ENCODE results near the gene CNTNAP5. TPM values are rescaled to one million over a fixed set of nuclear protein-coding genes. Genes with fewer than 3 reads are reported as not detected.

CNTNAP5 gene
- total and polyA plus RNA-seq, 2 donors (not counting 1 experiment from before 2014, with no cell fraction given) = not detected

DNA sequence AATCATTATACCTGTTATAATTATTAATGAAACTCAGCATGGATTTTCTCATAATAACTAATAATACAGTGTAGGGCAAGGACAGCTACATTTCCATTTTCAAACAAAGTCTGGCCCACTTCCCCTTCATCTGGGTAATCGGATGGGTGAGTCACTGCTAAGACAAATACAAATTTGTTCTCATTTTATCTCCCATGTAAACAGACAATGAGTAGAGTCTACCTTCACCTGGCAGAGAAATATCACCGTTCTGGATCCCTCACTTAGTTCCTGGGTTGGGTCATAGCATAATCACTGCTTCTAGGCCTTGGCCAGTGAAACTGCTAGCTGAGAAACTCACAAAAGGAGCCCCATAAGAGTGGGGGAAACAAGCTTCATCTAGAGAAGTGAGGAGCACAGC, 9.2 kb downstream of the CNTNAP5 start:
- H3K27me3 Mint-ChIP-seq = no peaks in the 10 kb centered on the region
- TF ChIP-seq EZH2 (IDR thresholded peaks at IDR 0.05; ENCODE audit: borderline replicate concordance, insufficient read depth, low read depth, low read length, poor library complexity, severe bottlenecking) = no peak
- TF ChIP-seq, protein P1, sequence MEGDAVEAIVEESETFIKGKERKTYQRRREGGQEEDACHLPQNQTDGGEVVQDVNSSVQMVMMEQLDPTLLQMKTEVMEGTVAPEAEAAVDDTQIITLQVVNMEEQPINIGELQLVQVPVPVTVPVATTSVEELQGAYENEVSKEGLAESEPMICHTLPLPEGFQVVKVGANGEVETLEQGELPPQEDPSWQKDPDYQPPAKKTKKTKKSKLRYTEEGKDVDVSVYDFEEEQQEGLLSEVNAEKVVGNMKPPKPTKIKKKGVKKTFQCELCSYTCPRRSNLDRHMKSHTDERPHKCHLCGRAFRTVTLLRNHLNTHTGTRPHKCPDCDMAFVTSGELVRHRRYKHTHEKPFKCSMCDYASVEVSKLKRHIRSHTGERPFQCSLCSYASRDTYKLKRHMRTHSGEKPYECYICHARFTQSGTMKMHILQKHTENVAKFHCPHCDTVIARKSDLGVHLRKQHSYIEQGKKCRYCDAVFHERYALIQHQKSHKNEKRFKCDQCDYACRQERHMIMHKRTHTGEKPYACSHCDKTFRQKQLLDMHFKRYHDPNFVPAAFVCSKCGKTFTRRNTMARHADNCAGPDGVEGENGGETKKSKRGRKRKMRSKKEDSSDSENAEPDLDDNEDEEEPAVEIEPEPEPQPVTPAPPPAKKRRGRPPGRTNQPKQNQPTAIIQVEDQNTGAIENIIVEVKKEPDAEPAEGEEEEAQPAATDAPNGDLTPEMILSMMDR (IDR thresholded peaks at IDR 0.05) = no peak
- ChIA-PET POLR2A (no interaction called here), CTCF (no interaction called here)
- H3K79me2 ChIP-seq (ENCODE audit: control insufficient read depth, insufficient read depth, low read length) = no peaks in the 10 kb centered on the region
- H3K4me3 ChIP-seq (ENCODE audit: control extremely low read depth in 1 of 5, extremely low read depth in 1 of 5, insufficient read depth in 1 of 5, low read depth in 2 of 5, low read length in 4 of 5) = no peak overlapping the region
- no peaks in the 10 kb centered on the region for H4K20me1 ChIP-seq (ENCODE audit: control insufficient read depth, insufficient read depth, low read length, poor library complexity, severe bottlenecking)
- no peak overlapping the region for H2AFZ ChIP-seq (ENCODE audit: insufficient read depth, low read depth, low read length, poor library complexity, severe bottlenecking)
- no peaks in the 10 kb centered on the region for H3K9me3 Mint-ChIP-seq (ENCODE audit: insufficient read depth)
- no peak overlapping the region for H3K4me2 ChIP-seq (replicated peaks; ENCODE audit: low read depth, low read length, poor library complexity, severe bottlenecking)
- DNase-seq (no peak), ATAC-seq (ENCODE audit: low read depth) (no peak)
- intact Hi-C loops (cut with micrococcal nuclease) = no loop called here
- no peak overlapping the region for H3K27ac Mint-ChIP-seq
- no peaks in the 10 kb centered on the region for H3K4me1 Mint-ChIP-seq
- no peak overlapping the region for H3K27ac ChIP-seq (ENCODE audit: low read length in 2 of 2)
- no peaks in the 10 kb centered on the region for H3K36me3 ChIP-seq (replicated peaks in 1 of 2; ENCODE audit: control extremely low read depth in 1 of 2, control insufficient read depth in 1 of 2, extremely low read depth in 1 of 2, insufficient read depth in 2 of 2, low read length in 1 of 2)
- no peaks in the 10 kb centered on the region for H3K9me3 ChIP-seq (ENCODE audit: control extremely low read depth in 1 of 3, control insufficient read depth in 2 of 3, insufficient read depth in 1 of 3, low read length in 2 of 3)
- no peak overlapping the region for H3K9ac ChIP-seq (ENCODE audit: low read length)
- H3K4me1 ChIP-seq (ENCODE audit: control insufficient read depth in 2 of 2, insufficient read depth in 2 of 2, low read length in 2 of 2) = no peaks in the 10 kb centered on the region
- WGBS (ENCODE audit: insufficient coverage) = 60% methylated on average over 1 of the region's 2 CpGs
- no peak overlapping the region for H3K4me3 Mint-ChIP-seq
- no peaks in the 10 kb centered on the region for H3K27me3 ChIP-seq (replicated peaks in 1 of 4; ENCODE audit: control extremely low read depth in 1 of 4, control insufficient read depth in 3 of 4, insufficient read depth in 4 of 4, low read length in 3 of 4)

DNA sequence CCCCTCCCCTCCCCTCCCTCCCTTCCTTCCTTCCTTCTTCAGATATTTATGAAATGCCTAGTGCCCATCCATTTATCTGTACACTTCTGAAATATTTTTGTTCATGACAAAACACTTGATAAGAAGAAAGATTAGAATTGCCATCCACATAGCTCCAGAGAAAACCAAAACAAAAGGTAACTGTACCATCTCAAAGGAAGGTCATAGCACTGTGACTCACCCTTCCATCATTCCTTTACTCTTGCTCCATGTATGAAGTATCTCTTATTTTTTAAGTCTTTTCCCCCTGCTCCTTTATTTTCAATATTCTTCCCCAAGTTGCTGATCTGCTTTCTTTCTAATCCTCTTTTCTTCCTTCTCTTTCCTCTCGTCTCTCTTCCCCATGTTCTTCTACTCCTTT, 9.9 kb downstream of the CNTNAP5 start:
- no peaks in the 10 kb centered on the region for H3K4me1 Mint-ChIP-seq
- DNase-seq = no peak
- CTCF ChIA-PET = no interaction called here

More for the DNA sequence above, 9.9 kb downstream of the CNTNAP5 start:
- H3K4me3 ChIP-seq (ENCODE audit: control extremely low read depth in 1 of 5, extremely low read depth in 1 of 5, insufficient read depth in 1 of 5, low read depth in 2 of 5, low read length in 4 of 5) = no peak overlapping the region
- no peak for TF ChIP-seq EZH2 (IDR thresholded peaks at IDR 0.05; ENCODE audit: borderline replicate concordance, insufficient read depth, low read depth, low read length, poor library complexity, severe bottlenecking)
- TF ChIP-seq, protein P1 (IDR thresholded peaks at IDR 0.05) = no peak
- no peaks in the 10 kb centered on the region for H3K9me3 ChIP-seq (ENCODE audit: control extremely low read depth in 1 of 3, control insufficient read depth in 2 of 3, insufficient read depth in 1 of 3, low read length in 2 of 3)
- no peaks in the 10 kb centered on the region for H3K27me3 ChIP-seq (replicated peaks in 1 of 4; ENCODE audit: control extremely low read depth in 1 of 4, control insufficient read depth in 3 of 4, insufficient read depth in 4 of 4, low read length in 3 of 4)
- WGBS (ENCODE audit: insufficient coverage) = no CpG with 5 or more reads among the region's 1 CpG
- H3K36me3 ChIP-seq (replicated peaks in 1 of 2; ENCODE audit: control extremely low read depth in 1 of 2, control insufficient read depth in 1 of 2, extremely low read depth in 1 of 2, insufficient read depth in 2 of 2, low read length in 1 of 2) = no peaks in the 10 kb centered on the region
- no peak for ATAC-seq (ENCODE audit: low read depth)
- no peak overlapping the region for H3K4me2 ChIP-seq (replicated peaks; ENCODE audit: low read depth, low read length, poor library complexity, severe bottlenecking)
- POLR2A ChIA-PET = no interaction called here
- H3K27ac ChIP-seq (ENCODE audit: low read length in 2 of 2) = no peak overlapping the region
- H3K9ac ChIP-seq (ENCODE audit: low read length) = no peak overlapping the region
- H3K4me1 ChIP-seq (ENCODE audit: control insufficient read depth in 2 of 2, insufficient read depth in 2 of 2, low read length in 2 of 2) = no peaks in the 10 kb centered on the region
- H4K20me1 ChIP-seq (ENCODE audit: control insufficient read depth, insufficient read depth, low read length, poor library complexity, severe bottlenecking) = no peaks in the 10 kb centered on the region
- Mint-ChIP-seq H3K9me3 (ENCODE audit: insufficient read depth) (no peaks in the 10 kb centered on the region), H3K27ac (no peak overlapping the region), H3K4me3 (no peak overlapping the region), H3K27me3 (no peaks in the 10 kb centered on the region)
- intact Hi-C loops (cut with micrococcal nuclease) = no loop called here
- no peak overlapping the region for H2AFZ ChIP-seq (ENCODE audit: insufficient read depth, low read depth, low read length, poor library complexity, severe bottlenecking)
- no peaks in the 10 kb centered on the region for H3K79me2 ChIP-seq (ENCODE audit: control insufficient read depth, insufficient read depth, low read length)
